K562 (cell line): ENCODE measurements around the gene CARD8. TPM values are rescaled to one million over a fixed set of nuclear protein-coding genes. Genes with fewer than 3 reads are reported as not detected.

Experiments used
- ATAC-seq: fragments of 200-7000 bp; cut with Tn5 transposase; 3 replicates; pipeline ENCODE4 v1.9.1; 2020; ENCODE audit warnings: moderate library complexity
- BruUV-seq: library from RNA; stranded (reverse); fragments of 400-500 nt; replicated peaks from 2 replicates; lab custom pipeline; 2021; lab: Mats Ljungman, UMichigan
- CTCF ChIA-PET: fragments of 300-600 bp; formaldehyde crosslinking; extraction: SDS; loops from one replicate; lab custom pipeline; 2021; ENCODE audit warnings: low intra/inter-chr PET ratio; lab: Yijun Ruan, JAX
- POLR2A ChIA-PET: fragments of 300-600, 350-650 bp; sonication (Branson Sonifier 250); formaldehyde crosslinking; extraction: SDS; loops from one replicate; lab custom pipeline; 2021; ENCODE audit warnings: antibody characterized with exemption, inconsistent platforms; lab: Yijun Ruan, JAX
- DNase-seq, 4 experiments: peaks; one replicate each; pipeline versions ENCODE4 v3.0.0 to v3.0.0-alpha.2; 2011 to 2018; ENCODE audit warnings: low spot score in 3 of 4, mixed read lengths in 3 of 4; ENCODE audit errors: extremely low read depth in 1 of 4
- FAIRE-seq: peaks from 2 replicates; lab custom pipeline; 2011; peaks lifted over from hg19 to GRCh38; lab: Jason Lieb, UNC
- H2AFZ ChIP-seq: 2 replicates; pipeline ENCODE4 v1.6.0; 2011; ENCODE audit warnings: low read depth, low read length, control low read depth, inconsistent platforms
- H3K27ac ChIP-seq: fragments of 200-600 bp; 3 replicates; pipeline ENCODE4 v1.8.0; 2011; ENCODE audit warnings: low read depth, mild to moderate bottlenecking, control low read depth, inconsistent platforms, low read length, moderate library complexity, mixed read lengths; ENCODE audit errors: extremely low read depth
- H3K27me3 ChIP-seq, 2 experiments: fragments of 300-600 bp in 1 of 2; 2 replicates in 1 of 2; 3 replicates in 1 of 2; pipeline versions ENCODE4 v1.6.0 to v1.8.0; 2011; ENCODE audit warnings: inconsistent platforms in 2 of 2, low read length in 2 of 2, mild to moderate bottlenecking in 1 of 2, mixed read lengths in 1 of 2, moderate library complexity in 1 of 2; ENCODE audit not compliant: control insufficient read depth in 2 of 2, insufficient read depth in 2 of 2
- H3K36me3 ChIP-seq: fragments of 300-600 bp; 3 replicates; pipeline ENCODE4 v1.8.0; 2011; ENCODE audit warnings: mild to moderate bottlenecking, low read length, inconsistent platforms; ENCODE audit not compliant: control insufficient read depth, insufficient read depth
- H3K4me1 ChIP-seq, 2 experiments: fragments of 200-600 bp in 1 of 2; replicated peaks in 1 of 2; 2 replicates in 1 of 2; 3 replicates in 1 of 2; pipeline versions ENCODE4 v1.5.1 to v1.8.0; 2011; ENCODE audit warnings: inconsistent platforms in 2 of 2, low read length in 2 of 2, mild to moderate bottlenecking in 1 of 2, mixed read lengths in 1 of 2, moderate library complexity in 1 of 2; ENCODE audit not compliant: control insufficient read depth in 2 of 2, insufficient read depth in 2 of 2
- H3K4me2 ChIP-seq: 2 replicates; pipeline ENCODE4 v1.6.1; 2011; ENCODE audit warnings: low read length, control low read depth, inconsistent platforms, mixed read lengths; ENCODE audit not compliant: insufficient read depth
- H3K4me3 ChIP-seq: fragments of 200-600 bp; sonication (generic), shearing (Covaris generic); 2 replicates; pipeline ENCODE4 v1.5.1; 2016; ENCODE audit warnings: control low read depth, inconsistent platforms
- H3K79me2 ChIP-seq: fragments of 200-600 bp; 3 replicates; pipeline ENCODE4 v1.8.0; 2011; ENCODE audit warnings: low read length, inconsistent platforms; ENCODE audit not compliant: control insufficient read depth, insufficient read depth
- H3K9ac ChIP-seq, 2 experiments: 2 replicates each; pipeline versions ENCODE4 v1.6.0 to v1.6.1; 2011; ENCODE audit warnings: low read depth in 2 of 2, low read length in 2 of 2, control low read depth in 1 of 2, inconsistent platforms in 1 of 2, mild to moderate bottlenecking in 1 of 2, mixed read lengths in 1 of 2; ENCODE audit not compliant: insufficient read depth in 1 of 2
- H3K9me1 ChIP-seq: one replicate; pipeline ENCODE4 v1.6.0; 2011; ENCODE audit warnings: inconsistent platforms, mild to moderate bottlenecking, low read length, moderate library complexity; ENCODE audit not compliant: control insufficient read depth, insufficient read depth
- H3K9me3 ChIP-seq: replicated peaks from 2 replicates; pipeline ENCODE4 v1.5.1; 2011; ENCODE audit warnings: low read depth, low read length, inconsistent platforms; ENCODE audit not compliant: control insufficient read depth, insufficient read depth
- H4K20me1 ChIP-seq: replicated peaks from 2 replicates; pipeline ENCODE4 v1.6.1; 2011; ENCODE audit warnings: low read length, inconsistent platforms, mixed read lengths; ENCODE audit not compliant: control insufficient read depth, insufficient read depth
- ATF7 ChIP-seq: fragments of 450-650 bp; IDR thresholded peaks from 2 replicates; pipeline ENCODE4 v1.7.1; 2014; ENCODE audit warnings: mild to moderate bottlenecking, moderate library complexity
- CBFA2T3 ChIP-seq: fragments of 450-650 bp; IDR thresholded peaks from 2 replicates; pipeline ENCODE4 v1.6.1; 2017
- CEBPB ChIP-seq: fragments of 450-650 bp; IDR thresholded peaks from 2 replicates; pipeline ENCODE4 v1.6.1; 2016; ENCODE audit warnings: missing genetic modification characterization, missing compliant biosample characterization
- CEBPG ChIP-seq, 3 experiments: fragments of 200-800 bp in 1 of 3; sonication (Bioruptor generic) in 1 of 3; sonication (generic) in 1 of 3; formaldehyde crosslinking in 1 of 3; IDR thresholded peaks in 2 of 3; conservative IDR thresholded peaks in 1 of 3; 2 replicates each; pipeline versions ENCODE4 v1.6.1 to v1.8.0; 2016 to 2022; ENCODE audit warnings: missing compliant biosample characterization in 2 of 3, missing genetic modification characterization in 2 of 3, mild to moderate bottlenecking in 1 of 3, missing genetic modification reagents in 1 of 3
- CREB1 ChIP-seq, 2 experiments: sonication (generic) in 1 of 2; formaldehyde crosslinking in 1 of 2; IDR thresholded peaks; 2 replicates each; pipeline versions ENCODE4 v1.6.1 to v1.8.0; 2012 to 2022; ENCODE audit warnings: inconsistent platforms in 1 of 2, mild to moderate bottlenecking in 1 of 2, missing genetic modification reagents in 1 of 2, moderate library complexity in 1 of 2
- HDAC6 ChIP-seq: IDR thresholded peaks from 2 replicates; pipeline ENCODE4 v1.6.1; 2012; ENCODE audit warnings: low read depth, mild to moderate bottlenecking, control low read depth, inconsistent platforms, low read length, moderate library complexity
- MCM5 ChIP-seq: fragments of 450-650 bp; IDR thresholded peaks from 2 replicates; pipeline ENCODE4 v1.6.1; 2016; ENCODE audit warnings: low read depth
- RBM25 ChIP-seq: fragments of 200-400 bp; formaldehyde crosslinking; IDR thresholded peaks from 2 replicates; pipeline ENCODE4 v1.6.1; 2018; ENCODE audit warnings: low read length, low read depth, moderate library complexity; ENCODE audit not compliant: severe bottlenecking
- SAP30 ChIP-seq: fragments of 200-600 bp; sonication (generic); IDR thresholded peaks from 2 replicates; pipeline ENCODE4 v1.6.1; 2012; ENCODE audit warnings: borderline replicate concordance, low read depth, mild to moderate bottlenecking, moderate library complexity, low read length, control low read depth, inconsistent platforms; ENCODE audit not compliant: insufficient read depth, poor library complexity, severe bottlenecking
- SMAD3 ChIP-seq: fragments of 450-650 bp; formaldehyde crosslinking; conservative IDR thresholded peaks from 2 replicates; pipeline ENCODE4 v1.4.0; 2020; ENCODE audit warnings: mild to moderate bottlenecking
- SPI1 ChIP-seq: IDR thresholded peaks from 2 replicates; pipeline ENCODE4 v1.6.1; 2011; ENCODE audit warnings: low read depth, low read length, control low read depth, borderline replicate concordance
- ZC3H11A ChIP-seq: IDR thresholded peaks from 2 replicates; pipeline ENCODE4 v1.6.1; 2012; ENCODE audit warnings: low read depth, low read length, improper control_type of control experiment
- ZKSCAN1 ChIP-seq: fragments of 150-350 bp; IDR thresholded peaks from 2 replicates; pipeline ENCODE4 v1.6.1; 2016; ENCODE audit warnings: low read depth, low read length
- ZNF444 ChIP-seq: fragments of 250-450 bp; sonication (Bioruptor Pico); IDR thresholded peaks from 2 replicates; pipeline ENCODE4 v1.4.0; 2020; ENCODE audit warnings: mild to moderate bottlenecking, moderate library complexity
- WGBS: fragments of 100-300 bp; shearing (Covaris generic); methylation state at CpG from one replicate; pipeline ENCODE4 v1.1.6; 2016; ENCODE audit warnings: low coverage, mixed read lengths; ENCODE audit not compliant: insufficient coverage; ENCODE audit errors: missing lambda C conversion rate; 5-methylcytosine and 5-hydroxymethylcytosine counted together
- in situ Hi-C: fragments of 300-500 bp; cut with MboI; formaldehyde crosslinking; loops from 4 replicates; pipeline ENCODE4 v1.15.0; 2018; ENCODE audit warnings: inconsistent platforms, mixed read lengths
- intact Hi-C: fragments of 100-400 bp; cut with micrococcal nuclease; formaldehyde crosslinking; loops from 2 replicates; pipeline ENCODE4 v1.14.2; 2022
- polyA plus RNA-seq, 8 experiments: library from polyadenylated mRNA; depleted of rRNA in 4 of 8; stranded (reverse) in 5 of 8; unstranded in 3 of 8; fragments of >200 nt; fragmentation: Nextera tagmentation in 2 of 8; fragmentation: Illumina TruSeq in 1 of 8; extraction: Ambion mirVana in 2 of 8; extraction: Trizol in 1 of 8; gene quantifications; 2 replicates each; pipeline versions ENCODE4 v1.2.1 to v1.2.3, GENCODE V29; 2011 to 2014; ENCODE audit warnings: inconsistent platforms in 1 of 8, missing spikeins in 1 of 8
- total RNA-seq, 7 experiments: library from RNA; depleted of rRNA in 6 of 7; stranded (reverse); fragments of >200 nt in 6 of 7; fragmentation: Illumina TruSeq in 2 of 7; extraction: Trizol in 2 of 7; gene quantifications; 2 replicates each; pipeline versions ENCODE4 v1.2.1 to v1.2.3, GENCODE V29; 2011 to 2021; ENCODE audit warnings: low replicate concordance in 1 of 7

CARD8 gene
- total and polyA plus RNA-seq, 9 of the 15 experiments (the other 6 are each of a cell fraction or from before 2014, with no cell fraction given): 11.5 to 26.4 (median 20.8) TPM

GRCh38 chr19:48175578-48175977, 80.1 kb downstream of the CARD8 start:
- no peak overlapping the region for H3K4me2 ChIP-seq
- no peaks in the 10 kb centered on the region for H3K27me3 ChIP-seq
- no peak overlapping the region for H3K4me3 ChIP-seq
- BruUV-seq: no TSS peak
- peak overlapping the region in 1 of 2 experiments; percentile 83; a peak in 1 of 4 replicates for H3K9ac ChIP-seq
- peaks cover 4 to 17% of the 10 kb centered on the region in 2 experiments; a peak in 3 of 5 replicates for H3K4me1 ChIP-seq
- no peaks in the 10 kb centered on the region for H3K9me1 ChIP-seq
- no peaks in the 10 kb centered on the region for H4K20me1 ChIP-seq
- TF ChIP-seq CREB1 (IDR thresholded peaks at IDR 0.05) (no peak), CREB1 (CRISPR knock-in tag; IDR thresholded peaks at IDR 0.05) (no peak), SPI1 (peak; percentile 25; the same call in 1 of the 2 replicates)
- TF ChIP-seq, all 486 proteins: peak for 1
- Histone ChIP-seq H3K9me3 (no peaks in the 10 kb centered on the region), H3K27ac (no peak overlapping the region), H2AFZ (no peak overlapping the region), H3K79me2 (peaks cover 7% of the 10 kb centered on the region; the same call in 1 of the 3 replicates), H3K36me3 (peaks cover 6% of the 10 kb centered on the region; the same call in 2 of the 3 replicates)
- 67% methylated on average over 10 of the region's 10 CpGs for WGBS
- in situ Hi-C loops: no loop called here
- ATAC-seq: no peak; the same call in 1 of the 3 replicates
- FAIRE-seq: no peak
- DNase-seq: no peak
- ChIA-PET CTCF (no interaction called here), POLR2A (no interaction called here)
- intact Hi-C loops: no loop called here

- Histone ChIP-seq H3K9me3 (no peaks in the 10 kb centered on the region), H3K36me3 (peaks cover 6% of the 10 kb centered on the region; the same call in 2 of the 3 replicates), H3K27ac (no peak overlapping the region), H4K20me1 (no peaks in the 10 kb centered on the region), H3K9ac (no peak overlapping the region), H3K4me3 (no peak overlapping the region), H3K27me3 (no peaks in the 10 kb centered on the region)
- CTCF ChIA-PET: no interaction called here
- POLR2A ChIA-PET: interaction anchor here (0.6 to 0.8 kb wide), 2 partner anchors 21 to 29 kb away, joined by 3 read pairs; no protein-coding TSS in a partner anchor
- ATAC-seq: no peak
- no peak for DNase-seq
- no TSS peak for BruUV-seq
- TF ChIP-seq RBM25: peak; percentile 2
- no peak for TF ChIP-seq HDAC6
- peak; percentile 70 for TF ChIP-seq CEBPB (tag)
- no peak for TF ChIP-seq CBFA2T3
- TF ChIP-seq SMAD3 (CRISPR knock-in tag): no peak
- no peak for TF ChIP-seq MCM5
- TF ChIP-seq ZNF444: no peak
- peak; percentile 92 for TF ChIP-seq ZKSCAN1
- TF ChIP-seq ATF7: no peak
- no peak for TF ChIP-seq SAP30
- no peak for TF ChIP-seq ZC3H11A
- TF ChIP-seq CEBPG (CRISPR knock-in tag; IDR thresholded peaks at IDR 0.05): no peak
- peak; percentile 25 to 46; a peak in 3 of 4 replicates for TF ChIP-seq CEBPG (tag; conservative IDR thresholded peaks at IDR 0.05 in 1 of 2, IDR thresholded peaks at IDR 0.05 in 1 of 2)
- TF ChIP-seq, all 486 proteins: peak for 4
- H2AFZ ChIP-seq: no peak overlapping the region
- in situ Hi-C loops (no loop called here), intact Hi-C loops (no loop called here)
- peaks cover 9% of the 10 kb centered on the region; the same call in 2 of the 3 replicates for H3K79me2 ChIP-seq
- H3K9me1 ChIP-seq: no peaks in the 10 kb centered on the region
- 50% methylated on average over 6 of the region's 6 CpGs for WGBS
- H3K4me1 ChIP-seq: peaks cover 4 to 22% of the 10 kb centered on the region in 2 experiments; a peak in 3 of 5 replicates
- no peak for FAIRE-seq
- H3K4me2 ChIP-seq: no peak overlapping the region
Observed at GRCh38 chr19:48174445-48175030, 81.2 kb downstream of the CARD8 start.
